ENCODE measurements around the gene LRIG1.
A peak's percentile ranks its signal among the peaks of the same experiment; 100 is the strongest.

The LRIG1 gene

GRCh38 chr3:66395635-66396034 lies 105.2 kb downstream of the LRIG1 start:
- TF ChIP-seq CTCF (IDR thresholded peaks at IDR 0.05; ENCODE audit: low read depth, low read length) = no peak
- no peak overlapping the region for H3K4me3 ChIP-seq (ENCODE audit: low read depth, low read length)
- no peak for DNase-seq (ENCODE audit: low read depth, low spot score)
- in situ Hi-C loops (cut with HindIII; ENCODE audit: low sequenced_read_pairs) = no loop called here

- no peak overlapping the region for H3K4me3 ChIP-seq (ENCODE audit: low read depth, low read length)
- no peak for TF ChIP-seq CTCF (IDR thresholded peaks at IDR 0.05; ENCODE audit: low read depth, low read length)
- in situ Hi-C loops (cut with HindIII; ENCODE audit: low sequenced_read_pairs) = no loop called here
- DNase-seq (ENCODE audit: low read depth, low spot score) = peak; percentile 83
Observed at GRCh38 chr3:66394753-66395249, 106.0 kb downstream of the LRIG1 start.

GRCh38 chr3:66394019-66394752 lies 106.6 kb downstream of the LRIG1 start:
- no peak for DNase-seq (ENCODE audit: low read depth, low spot score)
- H3K4me3 ChIP-seq (ENCODE audit: low read depth, low read length) = no peak overlapping the region
- TF ChIP-seq CTCF (IDR thresholded peaks at IDR 0.05; ENCODE audit: low read depth, low read length) = no peak
- in situ Hi-C loops (cut with HindIII; ENCODE audit: low sequenced_read_pairs) = no loop called here

DNA sequence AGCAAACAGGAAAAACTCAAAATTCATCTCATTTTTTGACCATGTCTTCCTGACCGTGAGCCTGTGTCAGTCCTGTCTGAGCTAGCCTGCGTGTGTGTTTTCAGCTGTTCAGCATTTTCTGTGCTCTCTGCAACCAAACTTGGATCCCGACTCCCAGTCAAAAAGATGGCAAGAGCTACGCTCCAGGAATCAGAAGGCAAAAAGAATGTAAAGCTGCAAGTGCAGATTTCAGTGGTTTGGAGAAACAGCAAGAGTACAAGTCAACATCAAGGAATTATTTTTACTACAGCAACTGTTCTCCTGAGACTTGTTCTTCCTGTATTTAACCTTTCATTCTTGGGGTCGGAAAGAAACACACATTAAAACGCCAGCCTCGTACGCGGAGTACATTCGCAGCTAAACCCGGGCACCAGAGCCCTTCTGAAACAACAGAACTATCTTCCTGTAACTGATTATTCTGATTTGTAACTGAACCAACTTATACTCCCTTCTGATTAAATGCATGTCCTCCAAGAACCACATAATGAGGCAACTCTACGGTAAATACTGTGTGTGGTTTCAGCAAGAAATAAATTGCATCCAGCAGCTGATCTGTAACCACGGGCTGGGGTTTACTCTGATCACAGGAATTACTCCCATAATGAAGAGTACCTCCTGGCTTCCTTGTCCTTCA lies 107.4 kb downstream of the LRIG1 start:
- in situ Hi-C loops (cut with HindIII; ENCODE audit: low sequenced_read_pairs) = no loop called here
- peak; percentile 90 for DNase-seq (ENCODE audit: low read depth, low spot score)
- TF ChIP-seq CTCF (IDR thresholded peaks at IDR 0.05; ENCODE audit: low read depth, low read length) = no peak
- no peak overlapping the region for H3K4me3 ChIP-seq (ENCODE audit: low read depth, low read length)

GRCh38 chr3:66392966-66393332 lies 107.9 kb downstream of the LRIG1 start:
- no peak overlapping the region for H3K4me3 ChIP-seq (ENCODE audit: low read depth, low read length)
- no peak for DNase-seq (ENCODE audit: low read depth, low spot score)
- no peak for TF ChIP-seq CTCF (IDR thresholded peaks at IDR 0.05; ENCODE audit: low read depth, low read length)
- in situ Hi-C loops (cut with HindIII; ENCODE audit: low sequenced_read_pairs) = no loop called here

GRCh38 chr3:66392512-66392911 lies 108.3 kb downstream of the LRIG1 start:
- DNase-seq (ENCODE audit: low read depth, low spot score) = no peak
- H3K4me3 ChIP-seq (ENCODE audit: low read depth, low read length) = no peak overlapping the region
- in situ Hi-C loops (cut with HindIII; ENCODE audit: low sequenced_read_pairs) = no loop called here
- no peak for TF ChIP-seq CTCF (IDR thresholded peaks at IDR 0.05; ENCODE audit: low read depth, low read length)

Data from astrocyte of the spinal cord (primary cell).